Stimulated activated CD8-positive, alpha-beta memory T cell treated with anti-CD3 and anti-CD28 coated beads, Interleukin-4, amount 100 ng/mL, for 1 hour (primary cell): ENCODE results near the gene MMP8.
"Not testable (repeated sequence)": the region's sequence is repeated elsewhere in the genome, so short reads cannot be mapped to it uniquely, and the experiment has no call there.

ENCODE experiments used
- DNase-seq, 2 donors: peaks; one replicate each; pipeline ENCODE4 v3.0.0-alpha.2; 2020; ENCODE audit warnings: low read depth in 2 of 2, low spot score in 1 of 2

MMP8 gene, protein sequence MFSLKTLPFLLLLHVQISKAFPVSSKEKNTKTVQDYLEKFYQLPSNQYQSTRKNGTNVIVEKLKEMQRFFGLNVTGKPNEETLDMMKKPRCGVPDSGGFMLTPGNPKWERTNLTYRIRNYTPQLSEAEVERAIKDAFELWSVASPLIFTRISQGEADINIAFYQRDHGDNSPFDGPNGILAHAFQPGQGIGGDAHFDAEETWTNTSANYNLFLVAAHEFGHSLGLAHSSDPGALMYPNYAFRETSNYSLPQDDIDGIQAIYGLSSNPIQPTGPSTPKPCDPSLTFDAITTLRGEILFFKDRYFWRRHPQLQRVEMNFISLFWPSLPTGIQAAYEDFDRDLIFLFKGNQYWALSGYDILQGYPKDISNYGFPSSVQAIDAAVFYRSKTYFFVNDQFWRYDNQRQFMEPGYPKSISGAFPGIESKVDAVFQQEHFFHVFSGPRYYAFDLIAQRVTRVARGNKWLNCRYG

GRCh38 chr11:102724904-102725500 is at the start of gene MMP8:
MMP8 (minus strand) TSS chr11:102724954; CDS start chr11:102724855, 99 bp downstream.
- DNase-seq: no peak

DNA sequence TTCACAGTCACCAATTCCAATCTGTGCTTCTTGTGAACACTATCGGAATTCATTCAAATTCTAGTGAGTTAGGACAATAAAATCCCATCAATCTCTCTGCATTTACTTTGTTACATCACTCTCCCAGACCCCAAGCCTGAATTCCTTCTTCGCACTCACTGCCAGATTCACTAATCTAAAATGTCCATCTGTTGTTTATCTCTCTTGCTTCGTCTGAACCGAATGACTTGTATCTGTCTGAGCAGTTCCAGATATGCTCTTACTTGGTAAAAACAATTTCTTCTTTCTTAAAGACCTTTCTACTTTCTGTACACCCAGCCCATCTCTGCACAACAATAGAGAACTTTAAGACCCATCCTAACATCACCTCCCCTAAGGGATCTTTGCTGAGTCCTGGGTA is 48.6 kb upstream of the MMP8 start:
- DNase-seq: no peak

DNA sequence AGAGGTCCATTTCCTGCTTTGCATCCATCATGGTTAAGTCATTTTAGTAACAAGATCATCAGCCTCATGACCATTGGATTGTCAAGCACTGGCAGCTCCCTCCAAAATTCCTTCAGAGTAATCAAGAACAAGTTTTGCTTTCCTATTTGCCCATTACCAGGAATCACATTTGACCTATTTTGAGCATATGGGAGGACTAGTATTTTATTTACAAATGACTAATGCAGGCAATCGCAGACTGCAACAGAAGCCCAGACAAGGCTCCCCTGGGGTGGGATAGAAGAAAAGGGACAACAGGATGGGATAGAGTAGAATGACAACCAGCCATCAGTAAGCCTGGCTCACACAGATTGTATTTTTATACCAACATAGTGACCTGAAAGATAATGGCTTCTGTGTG is 46.6 kb upstream of the MMP8 start:
- no peak for DNase-seq

GRCh38 chr11:102770191-102770590 is 45.4 kb upstream of the MMP8 start:
- DNase-seq: no peak

GRCh38 chr11:102767800-102768199 is 43.0 kb upstream of the MMP8 start:
- no peak for DNase-seq

DNA sequence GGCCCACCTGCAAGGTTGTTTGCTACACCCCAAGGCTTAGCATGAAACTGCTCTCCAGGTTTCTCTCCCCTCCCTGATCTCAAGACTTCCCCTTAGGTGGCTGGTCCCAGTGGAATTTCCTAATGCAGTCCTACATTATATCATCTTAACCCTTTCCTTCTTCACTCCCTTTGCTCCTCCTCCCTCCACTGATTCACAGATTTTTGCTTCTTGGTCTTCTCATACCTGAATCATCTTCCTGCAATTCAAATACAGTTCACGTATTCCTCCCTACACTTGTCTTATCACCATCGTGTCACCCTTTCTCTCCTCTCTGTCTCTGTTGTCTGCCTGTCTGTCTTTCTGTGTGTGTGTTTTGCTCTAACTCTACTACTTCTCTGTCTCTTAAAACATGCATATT is 38.7 kb upstream of the MMP8 start:
- no peak for DNase-seq

- no peak for DNase-seq
These were observed 37.6 kb upstream of the MMP8 start for GRCh38 chr11:102762361-102762767.

GRCh38 chr11:102761646-102762238 is 37.0 kb upstream of the MMP8 start:
- no peak for DNase-seq

DNA sequence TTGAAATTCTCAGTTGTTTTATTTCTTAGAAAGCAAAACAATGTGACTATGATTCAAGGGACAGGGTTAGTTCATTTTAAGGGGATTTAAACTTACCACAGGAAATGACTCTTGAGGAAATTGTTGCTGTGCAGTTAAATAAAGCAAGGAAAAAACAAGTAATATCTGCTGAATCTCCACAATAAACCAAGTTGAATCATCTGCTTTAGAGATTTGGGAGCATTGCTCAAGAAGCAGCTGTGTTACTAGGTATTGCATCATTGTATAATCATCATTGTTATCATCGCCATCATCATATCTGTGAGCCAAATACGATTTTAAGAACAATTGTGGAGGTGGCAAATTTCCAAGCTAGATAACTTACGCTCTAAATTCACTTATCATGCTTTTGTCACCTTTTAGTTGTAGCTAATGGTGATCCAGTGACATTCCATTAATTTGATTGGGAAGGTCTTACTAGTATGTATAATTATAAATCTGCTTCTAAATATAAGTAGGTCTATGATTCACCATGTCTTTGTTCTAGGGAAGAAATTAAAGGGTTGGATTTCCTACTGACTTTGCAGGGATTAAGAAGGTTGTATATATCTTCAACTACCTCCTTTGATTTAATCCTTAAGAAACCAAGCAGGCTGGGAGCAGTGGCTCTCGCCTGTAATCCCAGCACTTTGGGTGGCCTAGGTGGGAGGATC is 35.7 kb upstream of the MMP8 start:
- no peak for DNase-seq

- no peak for DNase-seq
These were observed 33.2 kb upstream of the MMP8 start for GRCh38 chr11:102757823-102758549.

DNA sequence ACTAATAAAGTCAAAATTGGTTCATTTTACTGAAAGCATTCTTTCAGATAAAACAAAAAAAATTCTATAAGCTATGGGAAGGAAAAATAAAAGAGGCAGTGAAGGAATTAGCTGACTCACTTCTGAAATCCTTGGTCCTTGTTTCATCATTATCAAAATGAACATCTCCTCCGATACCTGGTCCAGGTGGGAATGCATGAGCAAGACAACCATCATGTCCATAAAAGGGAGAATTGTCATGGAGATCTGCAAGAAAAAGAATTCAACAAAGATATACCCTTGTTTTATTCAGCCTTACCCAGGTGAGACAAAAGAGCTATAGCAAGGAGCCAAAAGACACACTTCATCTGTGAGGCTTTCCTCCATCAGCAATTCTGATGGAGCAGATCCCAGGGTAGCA is 28.5 kb upstream of the MMP8 start:
- no peak for DNase-seq

DNA sequence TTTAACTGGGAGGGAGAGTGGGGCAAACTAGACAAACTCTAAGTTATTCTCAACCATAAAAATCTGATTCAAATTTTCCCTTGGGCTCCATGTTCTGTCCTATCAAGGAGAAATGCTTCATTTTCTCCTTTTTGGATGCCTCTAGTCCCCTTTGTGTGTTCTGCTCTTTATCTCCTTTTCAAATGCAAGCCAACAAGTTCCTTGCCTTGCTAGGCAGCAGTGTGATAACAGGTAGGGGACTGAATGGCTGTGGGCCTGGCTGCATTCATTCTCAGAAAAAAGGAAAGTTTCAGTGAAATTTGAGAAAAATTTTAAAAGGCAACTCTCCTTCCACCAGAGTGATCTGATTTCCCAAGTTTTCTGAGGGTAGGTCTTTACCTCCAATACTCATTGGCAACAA is 26.9 kb upstream of the MMP8 start:
- DNase-seq: no peak

GRCh38 chr11:102749101-102749722 is 24.5 kb upstream of the MMP8 start:
- no peak for DNase-seq

GRCh38 chr11:102746746-102747578 is 22.2 kb upstream of the MMP8 start:
- not testable (repeated sequence) for DNase-seq

DNA sequence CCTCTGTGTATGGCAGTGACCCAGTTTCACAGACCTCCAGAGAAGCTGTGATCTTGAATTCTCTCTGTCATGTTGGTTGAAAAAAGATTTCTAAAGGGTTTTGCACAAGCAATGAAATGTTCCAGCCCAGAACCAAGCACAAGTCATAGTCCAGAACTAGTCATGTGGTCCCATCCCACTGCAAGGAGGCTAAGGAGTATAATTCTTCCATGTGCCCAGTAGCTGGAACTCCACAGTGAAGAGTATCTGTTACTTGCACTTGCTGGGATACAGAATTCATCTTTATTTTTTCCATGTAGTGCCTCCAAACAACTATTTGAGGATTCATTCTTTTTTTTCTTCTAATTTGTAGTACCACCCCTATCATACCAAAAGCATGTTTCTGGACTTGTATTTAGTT is 9.9 kb upstream of the MMP8 start:
- DNase-seq: no peak

- no peak for DNase-seq
These were observed 8.6 kb upstream of the MMP8 start for GRCh38 chr11:102733232-102733875.

- not testable (repeated sequence) for DNase-seq
These were observed 6.2 kb upstream of the MMP8 start for GRCh38 chr11:102730944-102731343.

DNA sequence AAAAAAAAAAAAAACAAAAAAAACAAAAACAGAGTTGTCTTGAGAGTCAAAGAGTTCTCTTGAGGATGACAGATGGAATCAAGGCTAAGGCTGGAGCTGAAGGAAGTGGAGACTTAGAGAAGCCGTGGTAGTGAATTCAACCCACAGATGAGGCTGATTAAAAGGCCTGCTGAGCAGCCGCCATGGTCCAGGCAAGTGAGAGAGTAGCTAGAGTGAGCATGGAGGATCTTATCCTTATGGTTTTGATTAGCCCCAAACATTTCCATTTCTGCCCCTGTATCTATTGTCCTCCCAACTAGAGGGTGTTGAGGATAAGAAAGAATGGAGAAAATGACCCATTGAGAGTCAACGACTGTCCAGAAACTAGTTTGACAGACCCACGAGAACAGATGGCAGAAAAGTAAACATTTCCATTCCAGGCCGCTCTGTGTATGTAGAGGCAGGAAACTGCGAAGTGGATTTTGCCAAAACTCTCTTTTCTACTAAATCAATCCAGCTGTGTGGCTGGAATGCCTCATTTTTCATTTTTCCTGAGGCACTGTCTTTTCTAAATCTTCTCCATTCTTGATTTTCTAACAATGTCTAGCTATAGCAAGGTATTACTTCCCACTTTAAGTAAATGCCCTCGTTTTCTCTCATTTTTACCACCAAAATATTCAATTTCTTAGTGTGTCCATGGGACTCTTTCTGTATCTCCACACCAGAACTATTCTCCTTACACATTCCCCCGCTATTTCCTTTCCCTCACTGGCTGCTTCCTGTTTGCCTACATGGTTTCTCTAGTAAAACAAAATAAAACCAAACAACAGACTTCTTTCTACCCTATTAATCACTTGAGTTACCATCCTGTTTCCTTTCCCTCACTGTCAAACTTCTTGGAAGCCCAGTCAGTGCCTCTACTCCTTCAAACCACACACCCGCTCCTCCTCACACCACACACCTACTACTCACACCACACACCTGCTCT is 5.4 kb upstream of the MMP8 start:
- no peak for DNase-seq
